Pancreas (tissue), 10 donors: ENCODE data around the gene GSTM4. TPM values are rescaled to one million over a fixed set of nuclear protein-coding genes. Genes with fewer than 3 reads are reported as not detected.

Experiments
- ATAC-seq, 4 donors: fragments of 200-7000 bp; cut with Tn5 transposase; one replicate each; pipeline versions ENCODE4 v1.8.0 to v1.9.1; 2020; ENCODE audit warnings: mild to moderate bottlenecking in 4 of 4, moderate library complexity in 4 of 4
- DNase-seq, 6 donors: peaks; one replicate each; pipeline ENCODE4 v3.0.0-alpha.2; 2020
- FAIRE-seq: peaks from 2 replicates; lab custom pipeline; 2012; peaks lifted over from hg19 to GRCh38; lab: Jason Lieb, UNC
- H3K27ac ChIP-seq, 4 donors: fragments of 200-600 bp; sonication (generic); 1 replicate in 3 of 4; 2 replicates in 1 of 4; pipeline versions ENCODE4 v1.5.0 to v1.8.0; 2020
- H3K27me3 ChIP-seq, 4 donors: fragments of 200-600 bp; one replicate each; pipeline ENCODE4 v1.8.0; 2021
- H3K36me3 ChIP-seq, 3 donors: fragments of 200-600 bp; sonication (generic) in 1 of 3; one replicate each; pipeline versions ENCODE4 v1.5.0 to v1.8.0; 2020 to 2021
- H3K4me1 ChIP-seq, 3 donors: fragments of 200-600 bp; one replicate each; pipeline ENCODE4 v1.8.0; 2021
- H3K4me3 ChIP-seq, 4 donors: fragments of 200-600 bp; sonication (generic) in 2 of 4; one replicate each; pipeline versions ENCODE4 v1.5.0 to v1.8.0; 2020 to 2021
- H3K9me3 ChIP-seq, 4 donors: fragments of 200-600 bp; one replicate each; pipeline ENCODE4 v1.8.0; 2021
- CTCF ChIP-seq, 4 donors: fragments of 200-600 bp; sonication (generic) in 3 of 4; IDR thresholded peaks; one replicate each; pipeline versions ENCODE4 v1.5.0 to v1.8.0; 2021; ENCODE audit warnings: antibody characterized with exemption in 4 of 4
- WGBS, 2 donors: extraction: QIAGEN DNeasy Blood & Tissue Kit; methylation state at CpG; one replicate each; pipeline ENCODE4 v1.1.7; 2013; 5-methylcytosine and 5-hydroxymethylcytosine counted together
- intact Hi-C, 3 donors: fragments of 100-400 bp; cut with DNase I; formaldehyde crosslinking; loops; one replicate each; pipeline versions ENCODE4 v1.11.1 to v1.14.2; 2022
- polyA plus RNA-seq, 2 donors: library from polyadenylated mRNA; stranded (reverse); fragments of 200-250 nt; gene quantifications; one replicate each; pipeline ENCODE4 v1.2.3, GENCODE V29; 2013
- total RNA-seq, 6 donors: library from RNA; stranded (reverse); fragmentation: NEBNext Ultra II Directional in 4 of 6; extraction: Animal tissue kit (Norgen Biotek cat#: 25700) in 4 of 6; gene quantifications; one replicate each; pipeline versions ENCODE4 v1.2.1 to v1.2.4, GENCODE V29; 2021 to 2023
- donor health status: healthy with polysubstance abuse.
- donor health status: DM: no; HTN: no; CAD: no; lungs with moderate emphysema.
- donor health status: DM: no; HTN: no; CAD: no.
- donor health status: control.
- donor health status: control.
- donor health status: Bipolar disorder and iron deficiency.
- donor health status: DM: yes; HTN: yes; CAD: no.
- donor health status: DM: no; HTN: no; CAD: no.
- donor health status: DM: no; HTN: no; CAD: no.
- donor health status: DM: yes; HTN: yes; CAD: no.

Gene GSTM4
- 10 to 100 TPM; 13.4 to 36.6 (median 16.5) TPM for total RNA-seq
- polyA plus RNA-seq: 10 to 100 TPM; 24.4 to 32.8 TPM

DNA sequence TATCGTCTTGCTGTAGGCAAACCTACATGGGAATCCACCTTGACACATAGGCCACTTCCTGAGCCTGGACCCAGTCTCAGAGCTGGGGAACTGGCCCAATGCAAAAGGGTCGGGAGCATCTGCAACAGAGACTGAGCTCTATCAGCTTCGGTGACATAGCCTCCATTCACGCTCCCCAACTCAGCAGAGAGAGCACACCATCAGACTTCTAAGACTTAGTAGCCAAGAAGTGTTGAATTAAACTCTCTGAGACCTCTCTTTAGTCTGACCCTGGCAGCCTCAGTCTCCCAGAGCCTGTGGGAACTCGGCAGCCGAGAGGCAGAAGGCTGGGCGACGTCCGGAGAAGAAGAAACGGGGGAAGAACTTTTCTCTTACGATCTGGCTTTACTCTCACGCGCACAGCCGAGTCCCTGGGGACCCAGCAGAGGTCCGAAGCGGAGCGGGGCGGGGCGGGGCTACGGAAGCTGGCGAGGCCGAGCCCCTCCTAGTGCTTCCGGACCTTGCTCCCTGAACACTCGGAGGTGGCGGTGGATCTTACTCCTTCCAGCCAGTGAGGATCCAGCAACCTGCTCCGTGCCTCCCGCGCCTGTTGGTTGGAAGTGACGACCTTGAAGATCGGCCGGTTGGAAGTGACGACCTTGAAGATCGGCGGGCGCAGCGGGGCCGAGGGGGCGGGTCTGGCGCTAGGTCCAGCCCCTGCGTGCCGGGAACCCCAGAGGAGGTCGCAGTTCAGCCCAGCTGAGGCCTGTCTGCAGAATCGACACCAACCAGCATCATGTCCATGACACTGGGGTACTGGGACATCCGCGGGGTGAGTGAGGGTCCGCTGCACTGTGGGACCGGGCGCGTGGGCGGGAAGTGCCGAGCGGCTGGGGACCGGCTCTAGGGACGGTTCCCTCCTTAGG is at the start of gene GSTM4:
TSS of gene GSTM4 (plus strand) at position 485 of the 905 bp plus-strand sequence. CDS start at position 776, 291 bp downstream.
- peak; percentile 83 to 96 (median 88) for ATAC-seq
- WGBS, 2 donors: 2% methylated on average over 54 of the region's 54 CpGs

GRCh38 chr1:109609881-109610280 is 46.0 kb upstream of the GSTM4 start:
- Histone ChIP-seq H3K27ac (no peak overlapping the region), H3K27me3 (no peaks in the 10 kb centered on the region), H3K36me3 (no peaks in the 10 kb centered on the region), H3K4me3 (no peak overlapping the region), H3K9me3 (no peaks in the 10 kb centered on the region), H3K4me1 (no peaks in the 10 kb centered on the region)
- intact Hi-C loops: no loop called here
- TF ChIP-seq CTCF (IDR thresholded peaks at IDR 0.05): no peak
- DNase-seq (no peak), ATAC-seq (no peak), FAIRE-seq (no peak)
- 93 to 95% methylated on average over 3 of the region's 3 CpGs for WGBS, 2 donors

More for the DNA sequence above, at the start of gene GSTM4:
- DNase-seq (peak; percentile 82 to 92 (median 88)), FAIRE-seq (no peak)
- H3K36me3 ChIP-seq: no peaks in the 10 kb centered on the region
- peak within 1 kb of the TSS; percentile 70 to 91 (median 78) for H3K27ac ChIP-seq
- H3K4me3 ChIP-seq: peak within 1 kb of the TSS; percentile 44 to 61 (median 54)
- no peaks in the 10 kb centered on the region for H3K27me3 ChIP-seq
- intact Hi-C loops: no loop called here
- no peak for TF ChIP-seq CTCF (IDR thresholded peaks at IDR 0.05)
- H3K4me1 ChIP-seq: peaks cover 10 to 21% (median 12%) of the 10 kb centered on the region in 3 donors
- no peaks in the 10 kb centered on the region for H3K9me3 ChIP-seq

DNA sequence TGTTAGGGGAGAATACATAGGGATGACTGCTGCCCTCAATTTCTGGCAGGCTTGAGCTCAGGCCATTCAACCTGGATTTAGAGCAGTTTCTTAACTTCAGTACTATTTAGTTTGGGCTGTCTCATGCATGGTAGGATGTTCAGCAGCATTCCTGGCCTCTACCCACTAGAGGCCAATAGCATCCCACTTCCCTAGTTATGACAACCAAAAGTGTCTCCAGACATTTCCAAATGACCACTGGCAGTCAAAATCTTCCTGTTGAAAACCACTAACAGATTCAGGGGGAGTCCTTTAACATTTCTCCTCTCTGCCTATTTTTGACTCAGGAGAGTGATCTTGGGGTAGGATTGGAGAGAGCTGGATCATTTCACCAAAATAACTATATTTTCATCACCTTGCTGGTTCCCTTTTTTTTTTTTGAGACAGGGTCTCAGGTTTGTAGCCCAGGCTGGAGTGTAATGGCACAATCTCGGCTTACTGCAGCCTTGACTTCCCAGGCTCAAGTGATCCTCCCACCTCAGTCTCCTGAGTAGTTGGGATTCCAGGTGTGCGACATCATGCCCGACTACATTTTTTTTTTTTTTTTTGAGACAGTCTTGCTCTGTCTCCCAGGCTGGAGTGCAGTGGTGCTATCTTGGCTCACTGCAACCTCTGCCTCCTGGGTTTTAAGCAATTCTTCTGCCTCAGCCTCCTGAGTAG is 45.1 kb upstream of the GSTM4 start:
- H3K4me1 ChIP-seq: no peaks in the 10 kb centered on the region
- H3K27ac ChIP-seq: no peak overlapping the region
- FAIRE-seq: no peak
- H3K27me3 ChIP-seq: no peaks in the 10 kb centered on the region
- peak in 1 of 4 donors; percentile 48 for ATAC-seq
- no peaks in the 10 kb centered on the region for H3K36me3 ChIP-seq
- H3K9me3 ChIP-seq: no peaks in the 10 kb centered on the region
- no peak for DNase-seq
- no peak for TF ChIP-seq CTCF (IDR thresholded peaks at IDR 0.05)
- intact Hi-C loops: no loop called here
- no peak overlapping the region for H3K4me3 ChIP-seq
- 63 to 68% methylated on average over 3 of the region's 3 CpGs for WGBS, 2 donors

DNA sequence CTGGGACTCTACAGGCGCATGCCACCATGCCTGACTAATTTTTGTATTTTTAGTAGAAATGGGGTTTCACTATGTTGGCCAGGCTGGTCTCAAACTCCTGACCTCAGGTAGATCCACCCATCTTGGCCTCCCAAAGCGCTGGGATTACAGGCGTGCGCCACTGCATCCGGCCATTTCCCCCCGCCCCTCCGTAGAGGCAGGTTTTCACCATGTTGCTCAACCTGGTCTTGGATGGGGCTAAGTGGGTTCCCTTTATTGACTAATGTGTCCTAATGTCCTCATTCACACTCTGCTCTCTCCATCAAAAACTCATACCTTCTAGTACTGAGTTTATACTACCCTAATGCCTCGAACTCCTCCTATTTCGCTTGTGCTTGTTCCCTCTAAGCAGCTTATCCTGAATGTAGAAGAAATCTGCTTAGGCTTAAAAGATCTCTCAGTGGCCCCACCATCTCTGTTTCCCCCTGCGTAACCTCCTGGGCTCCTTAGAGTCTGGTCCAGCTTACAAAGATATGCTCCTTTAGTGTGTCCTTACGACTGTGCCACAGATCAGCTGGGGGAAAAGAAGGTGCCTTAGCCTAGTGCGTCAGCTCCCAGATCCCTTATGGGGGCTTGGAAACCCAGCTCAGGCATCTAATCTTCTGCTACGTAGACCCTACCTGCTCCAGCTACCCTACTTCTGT is 44.5 kb upstream of the GSTM4 start:
- no peak for ATAC-seq
- Histone ChIP-seq H3K36me3 (no peaks in the 10 kb centered on the region), H3K4me1 (no peaks in the 10 kb centered on the region), H3K27me3 (no peaks in the 10 kb centered on the region), H3K27ac (no peak overlapping the region), H3K4me3 (no peak overlapping the region), H3K9me3 (no peaks in the 10 kb centered on the region)
- no peak for DNase-seq
- WGBS, 2 donors: 91 to 96% methylated on average over 13 of the region's 13 CpGs
- TF ChIP-seq CTCF (IDR thresholded peaks at IDR 0.05): no peak
- no peak for FAIRE-seq
- intact Hi-C loops: no loop called here
